ENCODE data around the gene TSN. TPM values are rescaled to one million over a fixed set of nuclear protein-coding genes. Genes with fewer than 3 reads are reported as not detected.
"Not testable (repeated sequence)": the region's sequence is repeated elsewhere in the genome, so short reads cannot be mapped to it uniquely, and the experiment has no call there.

TSN gene
- total and polyA plus RNA-seq, 10 of the 15 experiments (the other 5 are each of a cell fraction or from before 2014, with no cell fraction given), result 45.6 to 102 (median 59.2) TPM

DNA sequence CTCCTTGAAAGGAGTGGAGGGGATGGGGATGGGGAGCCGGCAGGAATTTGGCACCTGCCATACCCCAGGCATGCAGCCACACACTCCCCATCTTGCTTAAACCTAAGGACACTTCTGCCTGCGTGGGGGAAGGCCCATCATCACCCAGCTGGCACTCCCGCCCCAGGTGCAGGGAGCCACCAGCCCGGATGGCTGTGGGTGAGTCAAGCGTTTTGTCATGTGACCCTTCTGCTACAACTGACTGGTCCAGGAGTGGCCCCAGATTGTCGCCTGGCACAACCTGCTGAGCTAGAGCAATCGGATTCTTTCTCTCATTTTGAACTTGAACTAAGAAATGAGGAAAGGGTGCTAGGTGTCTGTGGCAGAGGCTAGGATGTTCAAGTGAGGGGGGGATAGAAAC lies 61.3 kb downstream of the TSN start:
- intact Hi-C loops (cut with micrococcal nuclease; ENCODE audit: unreplicated experiment), result no loop called here
- Histone ChIP-seq H3K9ac (ENCODE audit: control insufficient read depth, insufficient read depth, low read length) (no peak overlapping the region), H3K27ac (ENCODE audit: control insufficient read depth, insufficient read depth) (no peak overlapping the region), H3K27me3 (replicated peaks in 1 of 2; ENCODE audit: control insufficient read depth in 2 of 2, insufficient read depth in 2 of 2, low read length in 1 of 2) (no peaks in the 10 kb centered on the region), H3K79me2 (ENCODE audit: control insufficient read depth, insufficient read depth, low read length) (no peaks in the 10 kb centered on the region), H3K4me1 (ENCODE audit: control insufficient read depth, insufficient read depth, low read length) (no peaks in the 10 kb centered on the region), H3K36me3 (ENCODE audit: control insufficient read depth in 2 of 2, insufficient read depth in 2 of 2, low read length in 1 of 2) (no peaks in the 10 kb centered on the region), H3K9me3 (replicated peaks; ENCODE audit: control insufficient read depth, insufficient read depth, low read length) (0 out of 3 replicates have a peak, but pooled peaks cover 2% of the 10 kb centered on the region), H2AFZ (ENCODE audit: control insufficient read depth, low read depth, low read length) (no peak overlapping the region), H3K4me2 (ENCODE audit: control insufficient read depth, insufficient read depth) (no peak overlapping the region), H4K20me1 (ENCODE audit: control insufficient read depth, insufficient read depth) (no peaks in the 10 kb centered on the region), H3K4me3 (no peak overlapping the region)
- WGBS (ENCODE audit: insufficient coverage, insufficient replicate concordance, low lambda C conversion rate, missing lambda C conversion rate), result 20% methylated on average over 7 of the region's 7 CpGs
- ChIA-PET SMC1A (ENCODE audit: uncharacterized antibody, unreplicated experiment) (interaction anchor here (0.7 kb wide), 1 partner anchor 80 kb away, joined by 3 read pairs; no protein-coding TSS in a partner anchor), POLR2A (no interaction called here), CTCF (no interaction called here), RAD21 (ENCODE audit: unreplicated experiment) (no interaction called here)
- DNase-seq (ENCODE audit: low read depth, low spot score), result no peak
- in situ Hi-C loops (cut with MboI), result no loop called here
- no TSS peak for BruUV-seq (replicated peaks)
- TF ChIP-seq BACH1 (IDR thresholded peaks at IDR 0.05; ENCODE audit: borderline replicate concordance) (no peak), E2F4 (IDR thresholded peaks at IDR 0.05; ENCODE audit: low read depth, low read length) (no peak)
- ATAC-seq, result peak; percentile 40; the same call in 1 of the 3 replicates
- FAIRE-seq, result no peak

GRCh38 chr2:121817304-121817703 lies 61.9 kb downstream of the TSN start:
- ATAC-seq; H2AFZ ChIP-seq (ENCODE audit: control insufficient read depth, low read depth, low read length); H3K9me3 ChIP-seq (replicated peaks; ENCODE audit: control insufficient read depth, insufficient read depth, low read length); H3K27ac ChIP-seq (ENCODE audit: control insufficient read depth, insufficient read depth); BruUV-seq (replicated peaks); H3K27me3 ChIP-seq (replicated peaks in 1 of 2; ENCODE audit: control insufficient read depth in 2 of 2, insufficient read depth in 2 of 2, low read length in 1 of 2); H3K9ac ChIP-seq (ENCODE audit: control insufficient read depth, insufficient read depth, low read length); DNase-seq (ENCODE audit: low read depth, low spot score); H4K20me1 ChIP-seq (ENCODE audit: control insufficient read depth, insufficient read depth); POLR2A ChIA-PET; H3K79me2 ChIP-seq (ENCODE audit: control insufficient read depth, insufficient read depth, low read length); SMC1A ChIA-PET (ENCODE audit: uncharacterized antibody, unreplicated experiment); H3K4me1 ChIP-seq (ENCODE audit: control insufficient read depth, insufficient read depth, low read length); H3K36me3 ChIP-seq (ENCODE audit: control insufficient read depth in 2 of 2, insufficient read depth in 2 of 2, low read length in 1 of 2); RAD21 ChIA-PET (ENCODE audit: unreplicated experiment); CTCF ChIA-PET; H3K4me2 ChIP-seq (ENCODE audit: control insufficient read depth, insufficient read depth); FAIRE-seq; in situ Hi-C loops (cut with MboI); intact Hi-C loops (cut with micrococcal nuclease; ENCODE audit: unreplicated experiment); H3K4me3 ChIP-seq: not testable (repeated sequence)
- WGBS (ENCODE audit: insufficient coverage, insufficient replicate concordance, low lambda C conversion rate, missing lambda C conversion rate), result 0% methylated on average over 1 of the region's 1 CpG
- TF ChIP-seq REST (IDR thresholded peaks at IDR 0.05; ENCODE audit: low read depth, low read length), result peak; percentile 42; the same call in 1 of the 2 replicates

Other genes with a start within 250 kb of the TSN start
- not detected in 2 replicates for gene RNU4ATAC, start 224.8 kb upstream of the TSN start, total RNA-seq (2014; rRNA removed)
- not detected in 2 replicates for gene RNU4ATAC, start 224.8 kb upstream of the TSN start, total RNA-seq (2014; rRNA removed; fragmentation: Illumina TruSeq; extraction: Trizol)
- not detected in 2 replicates for gene RNU4ATAC, start 224.8 kb upstream of the TSN start, total RNA-seq (2021)
- gene RNU4ATAC, start 224.8 kb upstream of the TSN start, polyA plus RNA-seq (2011; rRNA removed), result not detected in 2 replicates
- gene RNU4ATAC, start 224.8 kb upstream of the TSN start, polyA plus RNA-seq (2014; fragmentation: Illumina TruSeq; extraction: Trizol), result not detected in 2 replicates
- not detected for gene RNU4ATAC, start 224.8 kb upstream of the TSN start, polyA plus RNA-seq (2014; fragmentation: Nextera tagmentation; extraction: Ambion mirVana)
- gene RNU4ATAC, start 224.8 kb upstream of the TSN start, polyA plus RNA-seq (2014; rRNA removed), result not detected in 2 replicates
- 1 to 10 TPM in 1 of 2 experiments, not detected in 1; 6.6 TPM for gene RNU4ATAC, start 224.8 kb upstream of the TSN start, polyA plus RNA-seq (2016; fragmentation: Nextera tagmentation; extraction: Ambion mirVana)
- gene CLASP1, start 106.2 kb upstream of the TSN start, total RNA-seq (2014; rRNA removed), result 31.6 and 34.9 TPM in 2 replicates
- 33.1 and 36.5 TPM in 2 replicates for gene CLASP1, start 106.2 kb upstream of the TSN start, total RNA-seq (2014; rRNA removed; fragmentation: Illumina TruSeq; extraction: Trizol)
- gene CLASP1, start 106.2 kb upstream of the TSN start, total RNA-seq (2021), result 53.4 and 62.4 TPM in 2 replicates
- 9.9 and 13.2 TPM in 2 replicates for gene CLASP1, start 106.2 kb upstream of the TSN start, polyA plus RNA-seq (2011; rRNA removed)
- 28.7 and 31.3 TPM in 2 replicates for gene CLASP1, start 106.2 kb upstream of the TSN start, polyA plus RNA-seq (2014; fragmentation: Illumina TruSeq; extraction: Trizol)
- gene CLASP1, start 106.2 kb upstream of the TSN start, polyA plus RNA-seq (2014; fragmentation: Nextera tagmentation; extraction: Ambion mirVana), result 1 to 10 TPM; 1.4 to 4.4 TPM
- gene CLASP1, start 106.2 kb upstream of the TSN start, polyA plus RNA-seq (2014; rRNA removed), result 27.6 and 32.8 TPM in 2 replicates
- 10 to 100 TPM; 33.8 to 37.2 TPM for gene CLASP1, start 106.2 kb upstream of the TSN start, polyA plus RNA-seq (2016; fragmentation: Nextera tagmentation; extraction: Ambion mirVana)
- 104 and 109 TPM in 2 replicates for gene NIFK, start 18.8 kb upstream of the TSN start, total RNA-seq (2014; rRNA removed)
- gene NIFK, start 18.8 kb upstream of the TSN start, total RNA-seq (2014; rRNA removed; fragmentation: Illumina TruSeq; extraction: Trizol), result 145 and 157 TPM in 2 replicates
- 91.1 and 92.9 TPM in 2 replicates for gene NIFK, start 18.8 kb upstream of the TSN start, total RNA-seq (2021)
- gene NIFK, start 18.8 kb upstream of the TSN start, polyA plus RNA-seq (2011; rRNA removed), result 47.2 and 79.2 TPM in 2 replicates
- gene NIFK, start 18.8 kb upstream of the TSN start, polyA plus RNA-seq (2014; fragmentation: Illumina TruSeq; extraction: Trizol), result 286 and 334 TPM in 2 replicates
- 100 to 1,000 TPM; 156 to 171 TPM for gene NIFK, start 18.8 kb upstream of the TSN start, polyA plus RNA-seq (2014; fragmentation: Nextera tagmentation; extraction: Ambion mirVana)
- 57.9 and 61.7 TPM in 2 replicates for gene NIFK, start 18.8 kb upstream of the TSN start, polyA plus RNA-seq (2014; rRNA removed)
- 100 to 1,000 TPM; 164 to 183 TPM for gene NIFK, start 18.8 kb upstream of the TSN start, polyA plus RNA-seq (2016; fragmentation: Nextera tagmentation; extraction: Ambion mirVana)